GM21619 (cell line): ENCODE measurements around the gene PRKRA.
"Not testable (repeated sequence)": the region's sequence is repeated elsewhere in the genome, so short reads cannot be mapped to it uniquely, and the experiment has no call there.

Source experiments
- ATAC-seq: cut with Tn5 transposase; IDR thresholded peaks from one replicate; pipeline ENCODE4 v1.9.1; 2021; ENCODE audit not compliant: unreplicated experiment

Gene PRKRA

GRCh38 chr2:178414266-178415247, 36.4 kb downstream of the PRKRA start:
- peak; percentile 82 for ATAC-seq

- peak; percentile 69 for ATAC-seq
These were observed 37.3 kb downstream of the PRKRA start for GRCh38 chr2:178413472-178414265.

- not testable (repeated sequence) for ATAC-seq
These were observed 38.5 kb downstream of the PRKRA start for GRCh38 chr2:178412453-178412852.

- ATAC-seq = no peak
These were observed 38.9 kb downstream of the PRKRA start for GRCh38 chr2:178412047-178412446.

- ATAC-seq = no peak
These were observed 41.7 kb downstream of the PRKRA start for GRCh38 chr2:178409261-178409660.

GRCh38 chr2:178404368-178404767, 46.6 kb downstream of the PRKRA start:
- peak; percentile 99 for ATAC-seq

- ATAC-seq = peak; percentile 41
These were observed 47.2 kb downstream of the PRKRA start for GRCh38 chr2:178403671-178404306.

GRCh38 chr2:178401994-178402437, 49.0 kb downstream of the PRKRA start:
- ATAC-seq = no peak

- ATAC-seq = peak; percentile 93
These were observed 53.9 kb downstream of the PRKRA start for GRCh38 chr2:178397002-178397605.

- no peak for ATAC-seq
These were observed 54.9 kb downstream of the PRKRA start for GRCh38 chr2:178395941-178396570.

GRCh38 chr2:178395295-178395694, 55.7 kb downstream of the PRKRA start:
- ATAC-seq = no peak

- no peak for ATAC-seq
These were observed 56.1 kb downstream of the PRKRA start for GRCh38 chr2:178394859-178395258.

GRCh38 chr2:178392215-178392614, 58.8 kb downstream of the PRKRA start:
- no peak for ATAC-seq

GRCh38 chr2:178391701-178392100, 59.3 kb downstream of the PRKRA start:
- no peak for ATAC-seq

GRCh38 chr2:178388287-178388686, 62.7 kb downstream of the PRKRA start:
- no peak for ATAC-seq

- ATAC-seq = no peak
These were observed 63.9 kb downstream of the PRKRA start for GRCh38 chr2:178386986-178387597.

GRCh38 chr2:178385595-178386148, 65.3 kb downstream of the PRKRA start:
- ATAC-seq = no peak

GRCh38 chr2:178383718-178384117, 67.3 kb downstream of the PRKRA start:
- no peak for ATAC-seq
